SH-SY5Y (cell line): ENCODE measurements around the gene FYN.

ENCODE experiments used
- GATA2 ChIP-seq: IDR thresholded peaks from 2 replicates; pipeline ENCODE4 v1.6.1; 2011; ENCODE audit warnings: mild to moderate bottlenecking, low read depth, low read length
- GATA3 ChIP-seq: IDR thresholded peaks from 2 replicates; pipeline ENCODE4 v1.6.1; 2011; ENCODE audit warnings: low read depth, mild to moderate bottlenecking, low read length, moderate library complexity

- TF ChIP-seq GATA2 (no peak), GATA3 (no peak)
Observed at GRCh38 chr6:111633822-111634221, 239.4 kb downstream of the FYN start.
